Mesothelial cell of epicardium (in vitro differentiated cells): Measurements from ENCODE around the gene RERE. TPM values are rescaled to one million over a fixed set of nuclear protein-coding genes. Genes with fewer than 3 reads are reported as not detected.
"Not testable (repeated sequence)": the region's sequence is repeated elsewhere in the genome, so short reads cannot be mapped to it uniquely, and the experiment has no call there.

Experiments
- DNase-seq, 2 experiments: peaks; one replicate each; pipeline ENCODE4 v3.0.0; 2021; ENCODE audit warnings: low spot score in 2 of 2; ENCODE audit not compliant: unreplicated experiment in 2 of 2
- H3K27ac Mint-ChIP-seq: 2 replicates; pipeline ENCODE4 v1.8.0; 2021; ENCODE audit warnings: mixed read lengths
- H3K27me3 Mint-ChIP-seq: 2 replicates; pipeline ENCODE4 v1.8.0; 2021; ENCODE audit warnings: low read depth, mixed read lengths
- H3K36me3 Mint-ChIP-seq: 2 replicates; pipeline ENCODE4 v1.8.0; 2021; ENCODE audit warnings: mixed read lengths
- H3K4me1 Mint-ChIP-seq: 2 replicates; pipeline ENCODE4 v1.8.0; 2021; ENCODE audit warnings: mixed read lengths
- H3K4me3 Mint-ChIP-seq: 2 replicates; pipeline ENCODE4 v1.8.0; 2021; ENCODE audit warnings: mild to moderate bottlenecking, moderate library complexity, mixed read lengths
- H3K9me3 Mint-ChIP-seq: 2 replicates; pipeline ENCODE4 v1.8.0; 2021; ENCODE audit warnings: mixed read lengths
- CTCF ChIP-seq: fragments of 200-600 bp; sonication (generic); IDR thresholded peaks from one replicate; pipeline ENCODE4 v1.5.0; 2021; ENCODE audit warnings: antibody characterized with exemption; ENCODE audit not compliant: unreplicated experiment
- total RNA-seq: library from RNA; stranded (reverse); gene quantifications from 3 replicates; pipeline ENCODE4 v1.2.1, GENCODE V29; 2021

RERE gene
- total RNA-seq, 1 donor from 2014 or later: 187 TPM

GRCh38 chr1:8509579-8509978 lies 307.9 kb downstream of the RERE start:
- peak overlapping the region; percentile 87 for H3K27ac Mint-ChIP-seq
- H3K36me3 Mint-ChIP-seq: peaks cover 14% of the 10 kb centered on the region
- peak overlapping the region; percentile 6 for H3K4me3 Mint-ChIP-seq
- H3K4me1 Mint-ChIP-seq: peaks cover 22% of the 10 kb centered on the region
- no peak for TF ChIP-seq CTCF
- H3K9me3 Mint-ChIP-seq: no peaks in the 10 kb centered on the region
- no peaks in the 10 kb centered on the region for H3K27me3 Mint-ChIP-seq
- no peak for DNase-seq

GRCh38 chr1:8506995-8507615 lies 310.3 kb downstream of the RERE start:
- TF ChIP-seq CTCF: no peak
- H3K27ac Mint-ChIP-seq: peak overlapping the region; percentile 66

GRCh38 chr1:8506456-8506855 lies 311.0 kb downstream of the RERE start:
- Mint-ChIP-seq H3K4me3 (no peak overlapping the region), H3K9me3 (no peaks in the 10 kb centered on the region), H3K27me3 (no peaks in the 10 kb centered on the region), H3K36me3 (peaks cover 12% of the 10 kb centered on the region), H3K4me1 (peaks cover 19% of the 10 kb centered on the region), H3K27ac (no peak overlapping the region)
- DNase-seq: no peak
- no peak for TF ChIP-seq CTCF

More at GRCh38 chr1:8506995-8507615, 310.3 kb downstream of the RERE start:
- no peak for DNase-seq
- Mint-ChIP-seq H3K27me3 (no peaks in the 10 kb centered on the region), H3K4me1 (peaks cover 22% of the 10 kb centered on the region), H3K4me3 (no peak overlapping the region), H3K9me3 (no peaks in the 10 kb centered on the region), H3K36me3 (peaks cover 12% of the 10 kb centered on the region)

GRCh38 chr1:8503842-8504241 lies 313.6 kb downstream of the RERE start:
- Mint-ChIP-seq H3K4me1 (no peaks in the 10 kb centered on the region), H3K27me3 (no peaks in the 10 kb centered on the region), H3K36me3 (peaks cover 24% of the 10 kb centered on the region), H3K27ac (peak overlapping the region; percentile 22), H3K4me3 (no peak overlapping the region), H3K9me3 (no peaks in the 10 kb centered on the region)
- DNase-seq: no peak
- no peak for TF ChIP-seq CTCF

- not testable (repeated sequence) for DNase-seq, H3K4me3 Mint-ChIP-seq, H3K9me3 Mint-ChIP-seq, H3K4me1 Mint-ChIP-seq, H3K27me3 Mint-ChIP-seq
- peak overlapping the region; percentile 21 for H3K27ac Mint-ChIP-seq
- peaks cover 24% of the 10 kb centered on the region for H3K36me3 Mint-ChIP-seq
Measured at GRCh38 chr1:8502949-8503348, 314.5 kb downstream of the RERE start.

GRCh38 chr1:8497210-8497819 lies 320.1 kb downstream of the RERE start:
- H3K36me3 Mint-ChIP-seq: peaks cover 41% of the 10 kb centered on the region
- no peak overlapping the region for H3K27ac Mint-ChIP-seq
- no peaks in the 10 kb centered on the region for H3K4me1 Mint-ChIP-seq
- H3K27me3 Mint-ChIP-seq: no peaks in the 10 kb centered on the region
- DNase-seq: no peak
- H3K9me3 Mint-ChIP-seq: no peaks in the 10 kb centered on the region
- no peak overlapping the region for H3K4me3 Mint-ChIP-seq
- no peak for TF ChIP-seq CTCF
